Measurements from ENCODE around the gene PHF1. TPM values are rescaled to one million over a fixed set of nuclear protein-coding genes. Genes with fewer than 3 reads are reported as not detected.

PHF1 gene
- total and polyA plus RNA-seq, 5 experiments from 2014 or later, result 44.3 to 223 (median 71.4) TPM

DNA sequence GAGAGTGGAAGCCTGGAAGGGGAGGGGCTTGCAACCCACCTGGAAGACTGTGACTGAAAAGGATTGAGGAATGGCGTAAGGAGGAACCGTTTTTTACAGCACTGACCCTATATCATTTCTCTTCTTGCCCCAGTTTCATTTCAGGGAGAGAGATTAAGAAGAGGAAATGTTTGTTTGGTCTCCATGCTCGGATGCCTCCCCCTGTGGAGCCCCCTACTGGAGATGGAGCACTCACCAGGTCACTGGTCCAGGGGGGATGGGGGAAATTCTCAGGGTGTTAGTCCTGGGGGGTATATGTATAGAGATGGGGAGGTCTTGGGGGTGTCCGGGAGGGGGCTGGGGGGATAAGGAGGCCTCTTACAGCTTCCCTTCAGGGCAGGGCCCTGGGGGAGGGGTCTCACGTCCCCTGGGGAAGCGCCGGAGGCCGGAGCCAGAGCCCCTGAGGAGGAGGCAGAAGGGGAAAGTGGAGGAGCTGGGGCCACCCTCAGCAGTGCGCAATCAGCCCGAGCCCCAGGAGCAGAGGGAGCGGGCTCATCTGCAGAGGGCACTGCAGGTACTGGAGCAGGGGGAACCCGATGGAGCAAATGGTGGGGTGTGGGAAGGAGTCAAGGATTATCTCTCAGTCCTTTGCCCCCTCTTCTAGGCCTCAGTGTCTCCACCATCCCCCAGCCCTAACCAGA, 3.9 kb downstream of the PHF1 start:
- POLR2A ChIA-PET, result interaction anchor here (0.6 to 1.8 kb wide), 3 partner anchors 12 to 156 kb away, joined by 3 to 5 read pairs (median 3); no protein-coding TSS in a partner anchor
- ATAC-seq, result no peak
- H3K27ac Mint-ChIP-seq, result peak overlapping the region in 9 of 10 donors; percentile 37 to 99 (median 89)
- peak in 1 of 10 donors; percentile 63 for DNase-seq
- peak overlapping the region in 6 of 10 donors; percentile 15 to 91 (median 44) for H3K4me3 Mint-ChIP-seq
- peaks cover 43 to 90% (median 76%) of the 10 kb centered on the region in 4 donors for H3K4me1 Mint-ChIP-seq
- peaks cover 0 to 48% (median 10%) of the 10 kb centered on the region in 3 donors for H3K36me3 Mint-ChIP-seq
- H3K27me3 Mint-ChIP-seq, result no peaks in the 10 kb centered on the region
- H3K9me3 Mint-ChIP-seq, result no peaks in the 10 kb centered on the region

- no peak for DNase-seq
- H3K4me1 Mint-ChIP-seq, result peaks cover 46 to 94% (median 79%) of the 10 kb centered on the region in 4 donors
- no peak for ATAC-seq
- H3K9me3 Mint-ChIP-seq, result no peaks in the 10 kb centered on the region
- H3K27me3 Mint-ChIP-seq, result no peaks in the 10 kb centered on the region
- H3K27ac Mint-ChIP-seq, result peak overlapping the region; percentile 47 to 100 (median 88)
- POLR2A ChIA-PET, result interaction anchor here (0.7 to 3.7 kb wide), 4 partner anchors 10 to 164 kb away, joined by 3 to 20 read pairs (median 10); partner anchors contain the start of gene BAK1
- H3K4me3 Mint-ChIP-seq, result peak overlapping the region in 9 of 10 donors; percentile 37 to 91 (median 74)
- H3K36me3 Mint-ChIP-seq, result peaks cover 0 to 48% (median 10%) of the 10 kb centered on the region in 3 donors
Measured at GRCh38 chr6:33415831-33416230, 5.0 kb downstream of the PHF1 start.

- Mint-ChIP-seq H3K4me3 (peak overlapping the region; percentile 90 to 95 (median 92)), H3K27me3 (no peaks in the 10 kb centered on the region), H3K36me3 (peaks cover 0 to 45% (median 8%) of the 10 kb centered on the region in 3 donors), H3K4me1 (peaks cover 51 to 96% (median 82%) of the 10 kb centered on the region in 4 donors), H3K27ac (peak overlapping the region; percentile 92 to 100 (median 99)), H3K9me3 (no peaks in the 10 kb centered on the region)
- DNase-seq (no peak), ATAC-seq (no peak)
- POLR2A ChIA-PET, result interaction anchor here (0.9 to 3.7 kb wide), 9 partner anchors 8 to 145 kb away, joined by 3 to 58 read pairs (median 16); partner anchors contain the start of genes RPS18, VPS52 and ZBTB9
Measured at GRCh38 chr6:33416386-33417127, 5.7 kb downstream of the PHF1 start.

GRCh38 chr6:33417128-33417902, 6.5 kb downstream of the PHF1 start:
- Mint-ChIP-seq H3K4me1 (peaks cover 54 to 94% (median 82%) of the 10 kb centered on the region in 4 donors), H3K36me3 (peaks cover 0 to 43% (median 8%) of the 10 kb centered on the region in 3 donors), H3K9me3 (no peaks in the 10 kb centered on the region), H3K4me3 (peak overlapping the region; percentile 90 to 95 (median 92)), H3K27me3 (no peaks in the 10 kb centered on the region), H3K27ac (peak overlapping the region; percentile 92 to 100 (median 99))
- DNase-seq (peak in 1 of 10 donors; percentile 37), ATAC-seq (peak in 1 of 2 donors; percentile 13)
- POLR2A ChIA-PET, result interaction anchor here (0.9 to 3.7 kb wide), 15 partner anchors 8 to 446 kb away, joined by 3 to 58 read pairs (median 12); partner anchors contain the start of genes RGL2, RPS18, TAPBP and VPS52

- peak; percentile 90 for ATAC-seq
- peak; percentile 93 to 100 (median 99) for DNase-seq
- Mint-ChIP-seq H3K4me1 (peaks cover 49 to 94% (median 80%) of the 10 kb centered on the region in 4 donors), H3K27me3 (no peaks in the 10 kb centered on the region), H3K27ac (peak within 1 kb of the TSS; percentile 98 to 100 (median 99)), H3K36me3 (peaks cover 0 to 35% (median 6%) of the 10 kb centered on the region in 3 donors), H3K4me3 (peak within 1 kb of the TSS; percentile 90 to 95 (median 92)), H3K9me3 (no peaks in the 10 kb centered on the region)
- POLR2A ChIA-PET, result interaction anchor here (0.6 to 3.7 kb wide), 19 partner anchors 8 to 446 kb away, joined by 3 to 58 read pairs (median 8); partner anchors contain the start of genes B3GALT4, PFDN6, RGL2 and RPS18
Measured at GRCh38 chr6:33417903-33418689, 7.3 kb downstream of the PHF1 start, which contains the start of gene CUTA. TSS of gene CUTA (minus strand) at chr6:33418107. CDS start at chr6:33418000, 107 bp downstream.

GRCh38 chr6:33418690-33419291, 8.0 kb downstream of the PHF1 start:
- DNase-seq, result peak in 2 of 10 donors; percentile 53
- H3K36me3 Mint-ChIP-seq, result peaks cover 0 to 28% (median 6%) of the 10 kb centered on the region in 3 donors

GRCh38 chr6:33419580-33420490, 9.0 kb downstream of the PHF1 start, which contains the start of gene SYNGAP1:
TSS of gene SYNGAP1 (plus strand) at chr6:33420065. CDS start at chr6:33420265, 200 bp downstream.
- POLR2A ChIA-PET, result interaction anchor here (0.7 to 3.7 kb wide), 11 partner anchors 10 to 448 kb away, joined by 3 to 58 read pairs (median 12); partner anchors contain the start of genes PFDN6, RGL2, RPS18 and TAPBP
- ATAC-seq (no peak), DNase-seq (peak in 1 of 10 donors; percentile 43)
- peaks cover 0 to 18% (median 0%) of the 10 kb centered on the region in 3 donors for H3K36me3 Mint-ChIP-seq
- H3K27me3 Mint-ChIP-seq, result no peaks in the 10 kb centered on the region
- peaks cover 53 to 94% (median 79%) of the 10 kb centered on the region in 4 donors for H3K4me1 Mint-ChIP-seq
- peak within 1 kb of the TSS; percentile 90 to 95 (median 92) for H3K4me3 Mint-ChIP-seq
- H3K9me3 Mint-ChIP-seq, result no peaks in the 10 kb centered on the region
- H3K27ac Mint-ChIP-seq, result peak within 1 kb of the TSS; percentile 98 to 100 (median 99)

More at GRCh38 chr6:33418690-33419291, 8.0 kb downstream of the PHF1 start:
- POLR2A ChIA-PET, result interaction anchor here (0.6 to 3.7 kb wide), 19 partner anchors 7 to 447 kb away, joined by 3 to 58 read pairs (median 8); partner anchors contain the start of genes B3GALT4, PFDN6, RGL2 and RPS18
- no peaks in the 10 kb centered on the region for H3K27me3 Mint-ChIP-seq
- peak overlapping the region; percentile 90 to 95 (median 92) for H3K4me3 Mint-ChIP-seq
- H3K9me3 Mint-ChIP-seq, result no peaks in the 10 kb centered on the region
- peak overlapping the region; percentile 98 to 100 (median 99) for H3K27ac Mint-ChIP-seq
- no peak for ATAC-seq
- peaks cover 48 to 94% (median 78%) of the 10 kb centered on the region in 4 donors for H3K4me1 Mint-ChIP-seq

DNA sequence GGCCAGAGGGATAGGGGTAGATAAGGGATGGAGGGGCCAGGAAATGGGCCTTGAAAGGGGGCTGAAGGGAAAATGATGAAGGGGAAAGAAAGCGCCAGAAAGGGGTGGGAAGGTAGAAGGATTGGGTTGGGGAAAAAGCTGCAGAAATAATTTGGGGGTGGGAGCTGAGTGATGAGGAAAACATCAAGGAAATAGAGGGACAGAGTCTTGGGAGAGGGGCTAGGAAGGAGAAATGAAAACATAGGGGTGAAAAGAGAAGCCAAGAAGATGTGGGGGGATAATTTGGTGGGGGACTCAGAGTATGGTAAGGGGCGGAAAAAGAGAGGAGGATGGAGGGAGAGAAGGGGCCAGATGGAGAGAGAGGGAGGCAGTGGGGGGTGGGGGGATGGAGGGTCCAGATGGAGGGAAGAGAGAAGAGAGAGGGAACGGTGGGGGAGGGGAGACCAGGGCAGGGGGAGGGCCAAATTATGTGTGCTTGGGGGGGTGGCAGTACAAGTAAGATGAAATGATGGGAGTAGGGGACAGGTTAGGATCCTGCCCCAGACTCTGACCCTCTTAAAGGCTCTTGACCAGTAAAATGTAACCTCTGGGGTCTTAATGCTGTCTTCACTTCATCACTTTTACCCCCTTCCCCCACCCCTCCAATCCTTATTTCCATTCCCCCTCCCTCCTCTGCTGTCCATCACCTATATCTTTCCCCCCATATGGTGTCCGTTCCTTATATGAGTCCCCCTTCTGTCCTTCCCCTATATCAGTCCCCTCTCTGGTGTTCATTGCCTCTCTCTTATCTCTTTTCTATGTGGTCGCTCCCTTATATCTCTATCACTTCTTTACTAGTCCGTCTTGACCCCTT, 9.9 kb downstream of the PHF1 start:
- Mint-ChIP-seq H3K4me3 (peak overlapping the region; percentile 40 to 91 (median 70)), H3K27me3 (no peaks in the 10 kb centered on the region), H3K27ac (peak overlapping the region; percentile 8 to 89 (median 84)), H3K36me3 (peaks cover 0 to 9% (median 0%) of the 10 kb centered on the region in 3 donors), H3K9me3 (no peaks in the 10 kb centered on the region), H3K4me1 (peaks cover 56 to 94% (median 80%) of the 10 kb centered on the region in 4 donors)
- POLR2A ChIA-PET, result interaction anchor here (0.7 to 2.8 kb wide), 2 partner anchors 11 to 90 kb away, joined by 3 to 10 read pairs; no protein-coding TSS in a partner anchor
- ATAC-seq, result no peak
- no peak for DNase-seq

DNA sequence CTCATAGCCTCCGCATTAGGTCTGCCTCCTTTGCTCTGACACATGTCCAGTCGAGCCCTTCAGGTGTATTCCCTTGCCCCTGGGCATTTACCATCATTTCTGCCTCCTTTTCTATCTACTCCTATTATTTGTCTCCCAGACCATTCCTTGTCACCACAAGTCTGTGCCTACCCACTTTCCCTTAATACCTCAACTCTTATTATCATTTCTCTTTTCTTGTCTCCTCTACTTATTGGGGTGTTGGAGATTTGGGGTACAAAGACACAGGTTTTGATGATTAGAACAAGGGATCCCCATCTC, 10.5 kb downstream of the PHF1 start:
- peaks cover 53 to 92% (median 78%) of the 10 kb centered on the region in 4 donors for H3K4me1 Mint-ChIP-seq
- POLR2A ChIA-PET, result no interaction called here
- H3K36me3 Mint-ChIP-seq, result peaks cover 0 to 4% (median 0%) of the 10 kb centered on the region in 3 donors
- H3K4me3 Mint-ChIP-seq, result peak overlapping the region; percentile 4 to 91 (median 64)
- DNase-seq (no peak), ATAC-seq (no peak)
- H3K27me3 Mint-ChIP-seq, result no peaks in the 10 kb centered on the region
- H3K27ac Mint-ChIP-seq, result peak overlapping the region in 9 of 10 donors; percentile 8 to 89 (median 76)
- H3K9me3 Mint-ChIP-seq, result no peaks in the 10 kb centered on the region
